ENCODE results near the gene WFS1.

Gene WFS1

GRCh38 chr4:6325788-6326290, 56.2 kb downstream of the WFS1 start:
- no peaks in the 10 kb centered on the region for H3K9me2 ChIP-seq (replicated peaks; ENCODE audit: insufficient read depth, low read length)
- H3F3A ChIP-seq (ENCODE audit: insufficient read depth, low read length) = no peaks in the 10 kb centered on the region
- H4K20me1 ChIP-seq (ENCODE audit: insufficient read depth, low read length) = no peaks in the 10 kb centered on the region
- no peaks in the 10 kb centered on the region for H3K9me3 ChIP-seq (replicated peaks; ENCODE audit: insufficient read depth, low read length)
- TF ChIP-seq CTCF (IDR thresholded peaks at IDR 0.05; ENCODE audit: low read length) = no peak
- no peak for TF ChIP-seq EZH2 (optimal IDR thresholded peaks at IDR 0.05; ENCODE audit: low read depth, low read length)
- TF ChIP-seq EZH2phosphoT487 (IDR thresholded peaks at IDR 0.05; ENCODE audit: low read length) = no peak
- no peak overlapping the region for H3K27ac ChIP-seq (ENCODE audit: low read length)
- no peak overlapping the region for H3K4me2 ChIP-seq (ENCODE audit: low read depth, low read length)
- no peak overlapping the region for H2AFZ ChIP-seq (ENCODE audit: low read length)
- no peak overlapping the region for H3K9ac ChIP-seq (ENCODE audit: low read length)
- H3K4me1 ChIP-seq (ENCODE audit: low read length) = peaks cover 27% of the 10 kb centered on the region
- H3K4me3 ChIP-seq (ENCODE audit: low read length) = no peak overlapping the region
- peaks cover 76% of the 10 kb centered on the region for H3K27me3 ChIP-seq (replicated peaks; ENCODE audit: insufficient read depth, low read length)
- no peak for DNase-seq
- no peaks in the 10 kb centered on the region for H3K36me3 ChIP-seq (replicated peaks; ENCODE audit: insufficient read depth, low read length)
- H3K79me2 ChIP-seq (ENCODE audit: low read length) = no peaks in the 10 kb centered on the region

- H3K9me3 ChIP-seq (replicated peaks; ENCODE audit: insufficient read depth, low read length) = no peaks in the 10 kb centered on the region
- H3F3A ChIP-seq (ENCODE audit: insufficient read depth, low read length) = no peaks in the 10 kb centered on the region
- H3K4me2 ChIP-seq (ENCODE audit: low read depth, low read length) = no peak overlapping the region
- no peaks in the 10 kb centered on the region for H3K9me2 ChIP-seq (replicated peaks; ENCODE audit: insufficient read depth, low read length)
- peaks cover 70% of the 10 kb centered on the region for H3K27me3 ChIP-seq (replicated peaks; ENCODE audit: insufficient read depth, low read length)
- TF ChIP-seq CTCF (IDR thresholded peaks at IDR 0.05; ENCODE audit: low read length) = no peak
- TF ChIP-seq EZH2 (optimal IDR thresholded peaks at IDR 0.05; ENCODE audit: low read depth, low read length) = no peak
- TF ChIP-seq EZH2phosphoT487 (IDR thresholded peaks at IDR 0.05; ENCODE audit: low read length) = no peak
- H3K9ac ChIP-seq (ENCODE audit: low read length) = no peak overlapping the region
- peaks cover 27% of the 10 kb centered on the region for H3K4me1 ChIP-seq (ENCODE audit: low read length)
- H4K20me1 ChIP-seq (ENCODE audit: insufficient read depth, low read length) = no peaks in the 10 kb centered on the region
- no peaks in the 10 kb centered on the region for H3K36me3 ChIP-seq (replicated peaks; ENCODE audit: insufficient read depth, low read length)
- DNase-seq = no peak
- no peaks in the 10 kb centered on the region for H3K79me2 ChIP-seq (ENCODE audit: low read length)
- H3K4me3 ChIP-seq (ENCODE audit: low read length) = no peak overlapping the region
- no peak overlapping the region for H2AFZ ChIP-seq (ENCODE audit: low read length)
- no peak overlapping the region for H3K27ac ChIP-seq (ENCODE audit: low read length)
Measured at GRCh38 chr4:6326312-6327060, 56.8 kb downstream of the WFS1 start.

GRCh38 chr4:6327220-6327917, 57.7 kb downstream of the WFS1 start:
- Histone ChIP-seq H3K9me2 (replicated peaks; ENCODE audit: insufficient read depth, low read length) (no peaks in the 10 kb centered on the region), H3K9me3 (replicated peaks; ENCODE audit: insufficient read depth, low read length) (no peaks in the 10 kb centered on the region), H3K4me3 (ENCODE audit: low read length) (no peak overlapping the region), H3F3A (ENCODE audit: insufficient read depth, low read length) (no peaks in the 10 kb centered on the region), H3K4me2 (ENCODE audit: low read depth, low read length) (no peak overlapping the region), H3K4me1 (ENCODE audit: low read length) (peaks cover 23% of the 10 kb centered on the region), H3K27me3 (replicated peaks; ENCODE audit: insufficient read depth, low read length) (peaks cover 64% of the 10 kb centered on the region), H3K9ac (ENCODE audit: low read length) (no peak overlapping the region), H4K20me1 (ENCODE audit: insufficient read depth, low read length) (no peaks in the 10 kb centered on the region), H3K79me2 (ENCODE audit: low read length) (no peaks in the 10 kb centered on the region), H3K27ac (ENCODE audit: low read length) (no peak overlapping the region), H3K36me3 (replicated peaks; ENCODE audit: insufficient read depth, low read length) (no peaks in the 10 kb centered on the region), H2AFZ (ENCODE audit: low read length) (no peak overlapping the region)
- peak; percentile 68 for DNase-seq
- no peak for TF ChIP-seq EZH2 (optimal IDR thresholded peaks at IDR 0.05; ENCODE audit: low read depth, low read length)
- TF ChIP-seq CTCF (IDR thresholded peaks at IDR 0.05; ENCODE audit: low read length) = peak; percentile 84
- TF ChIP-seq EZH2phosphoT487 (IDR thresholded peaks at IDR 0.05; ENCODE audit: low read length) = no peak
